HG03175 (cell line): ENCODE measurements around the gene ERFE.

ENCODE experiments used
- ATAC-seq: cut with Tn5 transposase; IDR thresholded peaks from one replicate; pipeline ENCODE4 v1.9.1; 2021; ENCODE audit warnings: mild to moderate bottlenecking, moderate library complexity; ENCODE audit not compliant: unreplicated experiment

ERFE gene

GRCh38 chr2:238152771-238153688 is 5.7 kb upstream of the ERFE start:
- no peak for ATAC-seq

- ATAC-seq = no peak
Observed at GRCh38 chr2:238154570-238154969, 4.2 kb upstream of the ERFE start.

GRCh38 chr2:238155051-238155760 is 3.6 kb upstream of the ERFE start:
- no peak for ATAC-seq

GRCh38 chr2:238155761-238156694 is 2.7 kb upstream of the ERFE start:
- ATAC-seq = no peak

GRCh38 chr2:238157506-238158017 is 1.2 kb upstream of the ERFE start:
- no peak for ATAC-seq

GRCh38 chr2:238158018-238158508 is 707 bp upstream of the ERFE start:
- no peak for ATAC-seq

- ATAC-seq = no peak
Observed at GRCh38 chr2:238159071-238159539, 335 bp downstream of the ERFE start.

GRCh38 chr2:238159661-238160205 is 963 bp downstream of the ERFE start:
- ATAC-seq = no peak

GRCh38 chr2:238160206-238161129 is 1.7 kb downstream of the ERFE start:
- no peak for ATAC-seq

GRCh38 chr2:238161291-238162051 is 2.7 kb downstream of the ERFE start:
- ATAC-seq = no peak

GRCh38 chr2:238162251-238162845 is 3.6 kb downstream of the ERFE start:
- no peak for ATAC-seq

GRCh38 chr2:238162846-238163441 is 4.2 kb downstream of the ERFE start:
- ATAC-seq = no peak

GRCh38 chr2:238163481-238164198 is 4.9 kb downstream of the ERFE start:
- ATAC-seq = no peak

GRCh38 chr2:238164906-238165287 is 6.1 kb downstream of the ERFE start:
- no peak for ATAC-seq

GRCh38 chr2:238165288-238165921 is 6.6 kb downstream of the ERFE start:
- ATAC-seq = no peak
